Panc1 (cell line): ENCODE measurements around the gene MAP1B. TPM values are rescaled to one million over a fixed set of nuclear protein-coding genes. Genes with fewer than 3 reads are reported as not detected.
"Not testable (repeated sequence)": the region's sequence is repeated elsewhere in the genome, so short reads cannot be mapped to it uniquely, and the experiment has no call there.

Experiments
- ATAC-seq: fragments of 200-7000 bp; cut with Tn5 transposase; 2 replicates; pipeline ENCODE4 v1.9.1; 2020; ENCODE audit warnings: mild to moderate bottlenecking, moderate library complexity
- BruUV-seq: library from RNA; stranded (reverse); fragments of 400-500 nt; replicated peaks from 2 replicates; lab custom pipeline; 2021; lab: Mats Ljungman, UMichigan
- CTCF ChIA-PET: fragments of 300-600 bp; sonication (Branson Sonifier 250); formaldehyde crosslinking; loops from one replicate; lab custom pipeline; 2022; ENCODE audit warnings: antibody characterized with exemption; lab: Charles Lee
- POLR2A ChIA-PET: fragments of 300-600 bp; sonication (Branson Sonifier 250); formaldehyde crosslinking; loops from one replicate; lab custom pipeline; 2022; ENCODE audit warnings: antibody characterized with exemption; lab: Charles Lee
- DNase-seq: peaks from one replicate; pipeline ENCODE4 v3.0.0-alpha.2; 2010; ENCODE audit warnings: low read depth, low spot score
- H3K27ac ChIP-seq: 2 replicates; pipeline ENCODE4 v1.5.1; 2011; ENCODE audit warnings: mild to moderate bottlenecking, low read length, inconsistent platforms
- H3K27me3 ChIP-seq: fragments of 200-500 bp; sonication (Bioruptor generic); 2 replicates; pipeline ENCODE4 v1.6.0; 2014; ENCODE audit warnings: low read length, inconsistent platforms; ENCODE audit not compliant: control insufficient read depth, insufficient read depth
- H3K36me3 ChIP-seq: fragments of 200-500 bp; sonication (Bioruptor generic); 2 replicates; pipeline ENCODE4 v1.5.1; 2014; ENCODE audit warnings: inconsistent platforms, mild to moderate bottlenecking, low read length, moderate library complexity; ENCODE audit not compliant: control insufficient read depth, insufficient read depth
- H3K4me1 ChIP-seq: 2 replicates; pipeline ENCODE4 v1.5.1; 2011; ENCODE audit warnings: inconsistent platforms, mild to moderate bottlenecking, low read length, moderate library complexity; ENCODE audit not compliant: control insufficient read depth, insufficient read depth
- H3K4me3 ChIP-seq, 2 experiments: 2 replicates each; pipeline ENCODE4 v1.5.1; 2011 to 2012; ENCODE audit warnings: low read depth in 2 of 2, low read length in 2 of 2, mild to moderate bottlenecking in 2 of 2, inconsistent platforms in 1 of 2, moderate library complexity in 1 of 2
- H3K9me3 ChIP-seq: fragments of 200-500 bp; sonication (Bioruptor generic); 2 replicates; pipeline ENCODE4 v1.5.1; 2014; ENCODE audit warnings: low read depth, mild to moderate bottlenecking, inconsistent platforms, low read length, moderate library complexity; ENCODE audit not compliant: control insufficient read depth, insufficient read depth
- CTCF ChIP-seq: fragments of 450-650 bp; IDR thresholded peaks from 2 replicates; pipeline ENCODE4 v1.5.1; 2017; ENCODE audit warnings: mild to moderate bottlenecking
- POLR2AphosphoS5 ChIP-seq: IDR thresholded peaks from 2 replicates; pipeline ENCODE4 v1.6.1; 2012; ENCODE audit warnings: mild to moderate bottlenecking, low read depth, low read length, moderate library complexity
- REST ChIP-seq, 2 experiments: IDR thresholded peaks; 2 replicates each; pipeline ENCODE4 v1.6.1; 2011 to 2012; ENCODE audit warnings: low read depth in 2 of 2, control low read depth in 1 of 2, low read length in 1 of 2, mild to moderate bottlenecking in 1 of 2, moderate library complexity in 1 of 2; ENCODE audit not compliant: insufficient read depth in 1 of 2
- SIN3A ChIP-seq: IDR thresholded peaks from 2 replicates; pipeline ENCODE4 v1.6.1; 2012; ENCODE audit warnings: low read depth, mild to moderate bottlenecking, low read length, moderate library complexity, borderline replicate concordance; ENCODE audit not compliant: insufficient read depth
- TCF7L2 ChIP-seq: IDR thresholded peaks from 2 replicates; pipeline ENCODE4 v1.6.1; 2011; ENCODE audit warnings: mild to moderate bottlenecking, low read depth, low read length, inconsistent platforms
- in situ Hi-C: cut with HindIII; loops from 2 replicates; pipeline ENCODE4 v1.10.0; 2016; ENCODE audit warnings: low sequenced_read_pairs, low pct_unique_long_range_greater_than_20kb
- intact Hi-C: fragments of 100-400 bp; cut with micrococcal nuclease; formaldehyde crosslinking; loops from one replicate; pipeline ENCODE4 v1.10.0; 2022; ENCODE audit not compliant: unreplicated experiment
- total RNA-seq: library from RNA; stranded (reverse); gene quantifications from one replicate; pipeline ENCODE4 v1.2.1, GENCODE V29; 2021; ENCODE audit not compliant: unreplicated experiment

The MAP1B gene
- total RNA-seq, 1 experiment from 2014 or later: 82.3 TPM

GRCh38 chr5:72085319-72085718, 22.0 kb upstream of the MAP1B start:
- no peaks in the 10 kb centered on the region for H3K36me3 ChIP-seq
- intact Hi-C loops (no loop called here), in situ Hi-C loops (no loop called here)
- ChIA-PET POLR2A (no interaction called here), CTCF (interaction anchor here (0.6 kb wide), 1 partner anchor 10 kb away, joined by 4 read pairs; no protein-coding TSS in a partner anchor)
- BruUV-seq: no TSS peak
- H3K27me3 ChIP-seq: peaks cover 6% of the 10 kb centered on the region
- no peak overlapping the region for H3K4me3 ChIP-seq
- ATAC-seq: no peak
- no peaks in the 10 kb centered on the region for H3K4me1 ChIP-seq
- no peak for DNase-seq
- H3K9me3 ChIP-seq: no peaks in the 10 kb centered on the region
- no peak overlapping the region for H3K27ac ChIP-seq
- no peak for TF ChIP-seq POLR2AphosphoS5
- no peak for TF ChIP-seq SIN3A
- no peak for TF ChIP-seq REST (IDR thresholded peaks at IDR 0.05; ENCODE audit: insufficient read depth in 1 of 2, low read depth in 2 of 2, low read length in 1 of 2)
- no peak for TF ChIP-seq TCF7L2
- TF ChIP-seq CTCF: no peak

GRCh38 chr5:72089713-72090112, 17.6 kb upstream of the MAP1B start:
- BruUV-seq, intact Hi-C loops, H3K9me3 ChIP-seq, ATAC-seq, H3K4me1 ChIP-seq, H3K4me3 ChIP-seq, POLR2A ChIA-PET, H3K27me3 ChIP-seq, H3K27ac ChIP-seq, CTCF ChIA-PET, DNase-seq, H3K36me3 ChIP-seq, in situ Hi-C loops: not testable (repeated sequence)

- Histone ChIP-seq H3K9me3 (no peaks in the 10 kb centered on the region), H3K4me1 (no peaks in the 10 kb centered on the region), H3K4me3 (no peak overlapping the region), H3K27me3 (peaks cover 2% of the 10 kb centered on the region; the same call in 1 of the 2 replicates), H3K36me3 (no peaks in the 10 kb centered on the region), H3K27ac (no peak overlapping the region)
- DNase-seq (no peak), ATAC-seq (no peak)
- CTCF ChIA-PET: no interaction called here
- no TSS peak for BruUV-seq
- in situ Hi-C loops: no loop called here
- POLR2A ChIA-PET: interaction anchor here (0.5 kb wide), 1 partner anchor 171 kb away, joined by 3 read pairs; no protein-coding TSS in a partner anchor
- intact Hi-C loops: no loop called here
- no peak for TF ChIP-seq SIN3A
Observed at GRCh38 chr5:72092074-72092473, 15.2 kb upstream of the MAP1B start.
